Lower leg skin (tissue), 3 donors: ENCODE data around the gene KLK1.

Experiments used
- CTCF ChIP-seq, 3 donors: fragments of 450-650 bp; IDR thresholded peaks; one replicate each; pipeline ENCODE4 v1.5.1; 2016; ENCODE audit warnings: antibody characterized with exemption in 3 of 3, mild to moderate bottlenecking in 3 of 3, moderate library complexity in 2 of 3
- POLR2A ChIP-seq, 2 donors: fragments of 450-650 bp; IDR thresholded peaks; one replicate each; pipeline ENCODE4 v1.6.1; 2016 to 2017; ENCODE audit warnings: antibody characterized with exemption in 2 of 2, mild to moderate bottlenecking in 1 of 2, moderate library complexity in 1 of 2

GRCh38 chr19:50790396-50790795, 33.2 kb downstream of the KLK1 start, which contains the start of gene ACP4:
- TF ChIP-seq CTCF (IDR thresholded peaks at IDR 0.05) (no peak), POLR2A (IDR thresholded peaks at IDR 0.05) (no peak)
